MM.1S (cell line): ENCODE data around the gene PRKCH.

Experiments used
- DNase-seq: peaks from one replicate; pipeline ENCODE4 v3.0.0-alpha.2; 2015
- H2AFZ ChIP-seq: fragments of 300-600 bp; sonication (generic); 2 replicates; pipeline ENCODE4 v1.6.0; 2016; ENCODE audit warnings: antibody characterized with exemption, low read length
- H3F3A ChIP-seq: fragments of 300-600 bp; sonication (generic); 2 replicates; pipeline ENCODE4 v1.6.1; 2016; ENCODE audit warnings: mild to moderate bottlenecking, antibody characterized with exemption, low read length, moderate library complexity, mixed read lengths; ENCODE audit not compliant: insufficient read depth
- H3K27ac ChIP-seq: fragments of 300-600 bp; sonication (generic); 2 replicates; pipeline ENCODE4 v1.5.1; 2016; ENCODE audit warnings: mild to moderate bottlenecking, low read length
- H3K27me3 ChIP-seq: fragments of 300-600 bp; sonication (generic); replicated peaks from 2 replicates; pipeline ENCODE4 v1.6.0; 2016; ENCODE audit warnings: low read length; ENCODE audit not compliant: insufficient read depth
- H3K36me3 ChIP-seq: fragments of 300-600 bp; sonication (generic); replicated peaks from 2 replicates; pipeline ENCODE4 v1.6.1; 2016; ENCODE audit warnings: mild to moderate bottlenecking, low read length, mixed read lengths; ENCODE audit not compliant: insufficient read depth
- H3K4me1 ChIP-seq: fragments of 300-600 bp; sonication (generic); 2 replicates; pipeline ENCODE4 v1.6.1; 2016; ENCODE audit warnings: low read length, mixed read lengths
- H3K4me2 ChIP-seq: fragments of 300-600 bp; sonication (generic); 2 replicates; pipeline ENCODE4 v1.6.0; 2016; ENCODE audit warnings: low read depth, low read length
- H3K4me3 ChIP-seq: fragments of 300-600 bp; sonication (generic); 2 replicates; pipeline ENCODE4 v1.5.1; 2016; ENCODE audit warnings: low read length, mixed read lengths
- H3K79me2 ChIP-seq: fragments of 300-600 bp; sonication (generic); 2 replicates; pipeline ENCODE4 v1.6.1; 2016; ENCODE audit warnings: mixed run types, low read length, mixed read lengths
- H3K9ac ChIP-seq: fragments of 300-600 bp; sonication (generic); 2 replicates; pipeline ENCODE4 v1.6.1; 2016; ENCODE audit warnings: low read length, mixed read lengths
- H3K9me2 ChIP-seq: fragments of 300-600 bp; sonication (generic); replicated peaks from 2 replicates; pipeline ENCODE4 v1.6.1; 2016; ENCODE audit warnings: mild to moderate bottlenecking, low read length, mixed read lengths; ENCODE audit not compliant: insufficient read depth
- H3K9me3 ChIP-seq: fragments of 300-600 bp; sonication (generic); replicated peaks from 2 replicates; pipeline ENCODE4 v1.6.1; 2016; ENCODE audit warnings: mild to moderate bottlenecking, low read length, mixed read lengths; ENCODE audit not compliant: insufficient read depth
- H4K20me1 ChIP-seq: fragments of 300-600 bp; sonication (generic); 2 replicates; pipeline ENCODE4 v1.6.1; 2016; ENCODE audit warnings: mild to moderate bottlenecking, low read length, moderate library complexity, mixed read lengths; ENCODE audit not compliant: insufficient read depth
- CTCF ChIP-seq: fragments of 300-600 bp; sonication (generic); IDR thresholded peaks from 2 replicates; pipeline ENCODE4 v1.5.1; 2016; ENCODE audit warnings: antibody characterized with exemption, low read length, mixed read lengths
- EZH2 ChIP-seq: fragments of 300-600 bp; sonication (generic); optimal IDR thresholded peaks from 2 replicates; pipeline ENCODE3; 2017; ENCODE audit warnings: low read depth, mild to moderate bottlenecking, antibody characterized with exemption, low read length, mixed read lengths
- EZH2phosphoT487 ChIP-seq: fragments of 300-600 bp; sonication (generic); IDR thresholded peaks from 2 replicates; pipeline ENCODE4 v1.6.1; 2018; ENCODE audit warnings: antibody characterized with exemption, low read length

Gene PRKCH

GRCh38 chr14:61342932-61343331 is 21.6 kb downstream of the PRKCH start:
- Histone ChIP-seq H3K9me2 (no peaks in the 10 kb centered on the region), H4K20me1 (no peaks in the 10 kb centered on the region), H3K4me2 (no peak overlapping the region), H3K4me1 (no peaks in the 10 kb centered on the region), H3K27ac (no peak overlapping the region), H3K36me3 (no peaks in the 10 kb centered on the region), H3K79me2 (no peaks in the 10 kb centered on the region), H3K27me3 (no peaks in the 10 kb centered on the region), H3K9ac (no peak overlapping the region), H2AFZ (no peak overlapping the region), H3K4me3 (no peak overlapping the region), H3K9me3 (no peaks in the 10 kb centered on the region), H3F3A (no peaks in the 10 kb centered on the region)
- no peak for DNase-seq
- TF ChIP-seq EZH2phosphoT487 (no peak), CTCF (no peak), EZH2 (no peak)

GRCh38 chr14:61343471-61343870 is 22.1 kb downstream of the PRKCH start:
- TF ChIP-seq EZH2: no peak
- TF ChIP-seq EZH2phosphoT487: no peak
- TF ChIP-seq CTCF: no peak
- DNase-seq: no peak
- Histone ChIP-seq H3K9me2 (no peaks in the 10 kb centered on the region), H3K4me1 (no peaks in the 10 kb centered on the region), H3K4me2 (no peak overlapping the region), H4K20me1 (no peaks in the 10 kb centered on the region), H3K9me3 (no peaks in the 10 kb centered on the region), H3K79me2 (no peaks in the 10 kb centered on the region), H3F3A (no peaks in the 10 kb centered on the region), H3K27ac (no peak overlapping the region), H3K9ac (no peak overlapping the region), H3K27me3 (no peaks in the 10 kb centered on the region), H3K4me3 (no peak overlapping the region), H2AFZ (no peak overlapping the region), H3K36me3 (no peaks in the 10 kb centered on the region)

GRCh38 chr14:61343991-61344405 is 22.6 kb downstream of the PRKCH start:
- no peaks in the 10 kb centered on the region for H3K27me3 ChIP-seq
- TF ChIP-seq EZH2 (no peak), EZH2phosphoT487 (no peak), CTCF (no peak)
- H2AFZ ChIP-seq: no peak overlapping the region
- DNase-seq: no peak
- H3F3A ChIP-seq: no peaks in the 10 kb centered on the region
- no peaks in the 10 kb centered on the region for H3K9me3 ChIP-seq
- no peak overlapping the region for H3K4me3 ChIP-seq
- H3K27ac ChIP-seq: no peak overlapping the region
- H3K36me3 ChIP-seq: no peaks in the 10 kb centered on the region
- no peaks in the 10 kb centered on the region for H3K79me2 ChIP-seq
- H4K20me1 ChIP-seq: no peaks in the 10 kb centered on the region
- no peaks in the 10 kb centered on the region for H3K9me2 ChIP-seq
- H3K9ac ChIP-seq: no peak overlapping the region
- H3K4me1 ChIP-seq: no peaks in the 10 kb centered on the region
- no peak overlapping the region for H3K4me2 ChIP-seq
